T-helper 1 cell (primary cell): ENCODE results near the gene ZNF814.
A peak's percentile ranks its signal among the peaks of the same experiment; 100 is the strongest.
"Not testable (repeated sequence)": the region's sequence is repeated elsewhere in the genome, so short reads cannot be mapped to it uniquely, and the experiment has no call there.

ENCODE experiments used
- DNase-seq, 5 donors: peaks; one replicate each; pipeline ENCODE4 v3.0.0-alpha.2; 2012 to 2020
- total RNA-seq, 4 donors: gene quantifications; one replicate each; lab custom pipeline; 2026; lab: John Stamatoyannopoulos, UW

Gene ZNF814
- 15.3 to 40.8 (median 31.5) reads per million in 4 donors for total RNA-seq

DNA sequence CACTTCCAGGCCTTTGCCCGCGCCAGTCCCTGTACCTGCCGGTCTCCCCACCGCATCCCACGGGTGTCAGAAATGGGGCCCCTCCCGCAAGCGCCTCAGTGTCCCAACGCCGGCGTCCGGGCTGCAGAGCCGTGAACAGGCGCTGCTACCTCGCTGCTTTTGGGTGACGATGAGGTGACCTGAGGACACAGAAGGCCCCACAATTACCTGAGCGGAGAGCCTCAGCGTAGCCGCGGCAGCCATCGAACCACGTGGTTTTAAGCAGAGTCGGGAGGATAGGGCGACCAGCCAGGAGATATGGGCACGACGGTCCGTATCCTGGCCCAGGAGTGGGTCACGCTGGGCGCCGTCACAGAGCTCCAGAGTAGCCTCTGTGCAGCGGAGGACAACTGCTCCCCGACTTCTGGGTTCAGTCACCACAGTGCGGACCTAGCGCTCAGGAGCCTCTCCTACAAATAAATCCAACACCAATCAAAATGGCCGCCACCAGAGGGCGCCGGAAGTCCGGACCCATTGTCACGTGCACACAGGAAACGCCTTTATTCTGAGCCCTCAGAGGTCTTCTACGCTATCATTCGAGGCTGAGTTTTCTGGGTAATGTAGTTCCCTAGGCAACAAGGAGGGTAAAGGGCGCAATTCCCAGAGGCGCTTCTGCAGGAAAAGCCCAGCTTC lies at the start of gene ZNF814:
Gene ZNF814, minus strand, starts transcription at position 478 of the 672 bp plus-strand sequence. Its CDS starts 235 bp downstream, at position 243.
- peak; percentile 45 to 77 (median 64) for DNase-seq

DNA sequence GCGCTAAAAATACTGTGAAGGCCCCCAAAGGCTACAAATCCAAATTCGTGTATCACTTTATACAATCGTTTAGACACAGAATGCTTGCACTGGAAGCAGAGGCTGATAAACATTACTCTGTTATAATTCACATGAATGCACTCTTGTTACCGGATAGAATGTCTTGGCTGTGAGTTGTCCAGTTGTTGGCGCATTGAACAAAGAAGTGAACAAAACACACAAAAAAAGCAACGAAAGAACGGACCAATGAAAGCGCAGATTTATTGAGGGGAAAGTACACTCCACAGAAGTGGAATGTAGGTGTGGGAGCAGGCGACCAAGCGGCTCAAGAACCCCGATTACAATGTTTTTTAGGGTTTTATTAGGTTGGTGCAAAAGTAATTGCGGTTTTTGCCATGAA lies 46.9 kb upstream of the ZNF814 start:
- no peak for DNase-seq

DNA sequence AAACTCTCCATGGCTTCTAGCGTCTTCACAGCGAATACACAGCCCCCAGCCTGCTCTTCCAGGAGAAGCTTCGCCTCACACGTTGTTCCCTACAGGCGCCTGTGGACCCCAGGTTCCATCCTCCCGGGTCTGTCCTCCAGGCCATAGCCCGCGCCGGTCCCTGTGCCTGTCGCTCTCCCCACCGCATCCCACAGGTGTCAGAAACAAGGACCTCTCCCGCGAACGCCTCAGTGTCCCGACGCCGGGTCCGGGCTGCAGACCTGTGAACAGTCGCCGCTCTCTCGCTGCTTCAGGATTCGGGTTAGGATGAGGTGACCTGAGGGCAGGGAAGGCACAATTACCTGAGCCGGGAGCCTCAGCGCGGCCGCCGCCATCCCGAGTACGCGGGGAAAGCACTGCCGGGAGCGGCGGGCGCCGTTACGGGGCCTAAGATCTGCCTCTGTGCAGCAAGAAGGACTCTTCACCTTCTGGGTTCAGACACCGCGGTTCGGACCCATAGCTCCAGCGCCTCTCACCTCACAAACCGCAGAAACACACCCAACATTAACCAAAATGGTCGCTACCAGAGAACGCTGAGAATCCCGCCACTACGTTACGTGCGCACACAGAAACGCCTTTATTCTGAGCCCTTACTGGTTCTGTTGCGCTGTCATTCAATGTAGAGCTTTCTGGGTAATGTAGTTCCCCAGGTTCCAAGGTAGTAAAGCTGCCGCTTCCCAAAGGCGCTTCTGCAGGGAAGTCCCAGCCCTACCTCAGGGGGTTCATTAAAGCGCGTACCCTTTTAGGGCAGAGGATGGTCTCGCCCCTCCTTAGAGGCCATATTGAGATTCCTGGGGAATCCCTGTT lies 46.2 kb upstream of the ZNF814 start, which contains the start of gene ZNF418:
Gene ZNF418, minus strand, starts transcription at position 583 of the 846 bp plus-strand sequence. CDS start 1,580 bp downstream, outside the sequence.
- DNase-seq: peak in 4 of 5 donors; percentile 17 to 35 (median 30)

DNA sequence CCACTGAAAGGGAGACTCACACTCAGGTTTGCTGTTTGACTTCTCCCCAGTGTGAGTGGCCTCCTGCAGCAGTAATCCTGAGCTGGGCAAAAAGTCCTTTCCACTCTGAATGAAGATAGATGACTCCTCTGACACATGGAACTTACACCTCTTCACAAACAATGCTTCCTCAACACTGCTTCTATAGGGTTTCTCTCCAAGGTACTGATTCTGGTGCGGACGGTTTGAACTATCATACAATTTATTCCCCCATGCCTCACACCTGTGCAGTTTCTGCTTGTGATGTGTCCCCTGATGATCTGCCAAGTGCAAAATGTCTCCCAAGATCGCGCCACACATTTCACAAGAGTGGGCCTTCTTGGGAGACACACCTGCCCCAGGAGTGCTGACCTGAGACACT lies 38.8 kb upstream of the ZNF814 start:
- no peak for DNase-seq

DNA sequence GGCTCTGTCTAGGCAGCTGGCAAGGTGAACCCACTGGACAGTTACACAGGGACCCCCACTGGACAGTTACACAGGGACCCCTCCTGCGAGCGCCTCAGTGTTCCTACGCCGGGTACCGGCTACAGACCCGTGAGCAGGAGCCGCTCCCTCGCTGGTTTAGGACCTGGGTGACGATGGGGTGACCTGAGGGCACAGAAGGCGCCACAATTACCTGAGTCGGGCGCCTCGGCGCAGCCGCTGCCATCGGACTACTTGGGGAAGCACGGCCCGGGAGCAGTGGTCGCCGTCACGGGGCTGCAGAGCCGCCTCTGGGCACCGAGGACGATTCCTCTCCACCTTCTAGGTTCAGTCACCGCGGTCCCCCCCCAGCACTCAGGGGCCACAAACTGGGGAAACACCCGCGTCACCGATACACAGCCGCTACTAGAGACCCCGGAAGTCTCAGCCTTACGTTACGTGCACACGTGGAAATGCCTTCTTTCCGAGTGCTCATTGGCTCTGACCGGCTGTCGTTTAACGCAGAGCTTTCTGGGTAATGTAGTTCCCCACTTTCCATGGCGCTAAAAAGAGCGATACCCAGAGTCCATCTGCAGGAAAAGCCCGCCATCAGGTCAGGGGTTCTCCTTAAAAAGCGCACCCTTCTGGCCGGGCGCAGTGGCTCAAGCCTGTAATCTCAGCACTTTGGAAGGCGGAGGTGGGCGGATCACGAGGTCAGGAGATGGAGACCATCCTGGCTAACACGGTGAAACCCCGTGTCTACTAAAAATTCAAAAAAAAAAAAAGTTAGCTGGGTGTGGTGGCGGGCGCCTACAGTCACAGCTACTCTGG lies 27.5 kb upstream of the ZNF814 start, which contains the start of gene ZNF417:
Gene ZNF417, minus strand, starts transcription at position 425 of the 828 bp plus-strand sequence. Its CDS starts 181 bp downstream, at position 244.
- peak; percentile 71 to 91 (median 83) for DNase-seq

DNA sequence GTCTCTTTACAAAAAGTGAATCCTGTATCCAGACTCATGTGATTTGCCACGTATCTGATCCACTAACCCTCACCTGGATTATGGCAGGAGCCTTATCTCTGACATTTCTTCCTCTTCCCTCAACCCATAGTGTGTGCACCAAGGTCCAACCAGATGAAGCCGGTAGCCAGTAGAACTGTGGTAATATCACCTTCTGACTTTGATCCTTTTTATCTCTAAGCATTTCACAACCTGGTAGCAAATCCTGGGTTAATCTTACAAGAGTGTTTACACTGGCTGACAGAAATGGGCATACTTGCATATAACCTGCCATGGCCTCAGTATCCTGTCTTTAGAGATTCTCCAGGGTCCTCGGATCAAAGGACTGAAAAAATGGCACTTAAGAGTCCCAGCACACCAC lies 25.7 kb upstream of the ZNF814 start:
- no peak for DNase-seq

DNA sequence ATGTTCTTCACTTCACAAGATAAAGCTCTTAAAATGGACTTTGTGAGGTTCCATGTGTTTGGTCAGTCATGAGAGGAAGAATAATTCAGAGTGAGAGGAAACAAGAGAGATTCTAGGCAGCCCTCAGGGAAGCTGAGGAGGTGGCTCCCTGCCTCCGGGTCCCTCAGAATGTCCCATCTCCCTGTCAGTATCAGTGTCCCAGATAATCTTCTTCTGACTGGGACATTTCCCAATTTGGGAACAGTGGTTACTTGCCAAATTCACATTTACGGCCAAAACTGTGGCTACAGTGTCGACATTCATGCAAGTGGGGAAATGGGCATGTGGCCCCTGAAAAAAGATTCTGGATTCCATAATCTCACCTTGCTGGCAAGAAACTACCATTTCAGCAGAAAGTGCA lies 18.6 kb upstream of the ZNF814 start:
- no peak for DNase-seq

DNA sequence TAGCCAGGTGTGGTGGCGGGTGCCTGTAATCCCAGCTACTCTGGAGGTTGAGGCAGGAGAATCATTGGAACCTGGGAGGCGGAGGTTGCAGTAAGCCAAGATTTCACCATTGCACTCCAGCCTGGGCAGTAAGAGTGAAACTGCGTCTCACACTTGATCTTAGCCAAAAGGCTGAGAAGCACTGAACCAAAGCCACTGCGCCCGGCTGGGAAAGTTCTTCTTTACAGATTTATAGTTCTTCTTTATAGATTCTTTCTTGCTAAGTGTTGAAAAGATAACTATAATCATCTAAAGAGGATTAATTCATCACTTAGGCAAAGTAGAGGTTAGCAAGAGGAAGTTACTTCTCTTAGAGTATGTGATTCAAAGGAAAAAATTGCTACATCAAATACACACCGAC lies 16.4 kb upstream of the ZNF814 start:
- DNase-seq: no peak

DNA sequence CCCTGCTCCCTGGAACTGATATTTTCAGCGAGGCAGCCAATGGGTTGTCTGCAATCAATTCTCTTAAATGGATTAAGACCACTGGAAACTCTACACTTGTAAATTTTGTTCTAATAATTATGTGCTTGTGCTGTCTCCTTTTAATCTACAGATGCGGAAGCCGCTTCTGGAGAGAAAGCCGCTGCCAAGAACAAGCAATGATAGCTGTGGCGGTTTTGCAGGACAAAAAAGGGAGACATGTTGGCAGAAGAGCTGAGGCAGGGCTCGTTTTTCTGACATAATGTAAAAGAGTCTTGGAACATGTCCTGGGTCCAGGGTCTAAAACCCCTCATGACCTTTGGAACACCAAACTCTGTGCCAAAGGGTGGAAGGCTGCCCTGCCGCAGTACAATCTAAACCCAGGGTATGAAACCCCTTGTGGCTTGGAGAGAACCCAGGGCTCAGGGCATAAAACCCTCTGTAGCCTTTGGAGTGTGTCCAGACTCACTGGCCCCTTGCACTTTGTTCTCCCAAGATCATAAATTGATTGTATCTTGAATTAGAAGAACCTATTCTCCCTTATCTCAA lies 14.9 kb upstream of the ZNF814 start:
- no peak for DNase-seq

DNA sequence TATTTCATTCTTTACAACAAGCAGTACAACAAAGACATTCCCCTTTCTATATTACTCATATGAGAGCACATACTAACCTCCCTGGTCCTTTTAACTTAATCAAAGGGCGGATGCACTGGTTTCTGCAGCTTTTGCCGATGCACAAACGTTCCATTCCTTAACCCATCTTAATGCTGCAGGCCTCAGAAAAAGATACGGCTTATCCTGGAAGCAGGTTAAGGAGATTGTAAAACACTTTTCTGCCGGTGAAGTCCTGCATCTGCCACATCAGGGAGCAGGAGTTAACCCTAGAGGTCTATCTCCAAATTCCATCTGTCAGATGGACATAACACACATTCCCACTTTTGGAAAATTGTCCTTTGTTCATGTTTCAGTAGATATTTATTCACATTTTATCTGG lies 11.5 kb upstream of the ZNF814 start:
- DNase-seq: no peak

DNA sequence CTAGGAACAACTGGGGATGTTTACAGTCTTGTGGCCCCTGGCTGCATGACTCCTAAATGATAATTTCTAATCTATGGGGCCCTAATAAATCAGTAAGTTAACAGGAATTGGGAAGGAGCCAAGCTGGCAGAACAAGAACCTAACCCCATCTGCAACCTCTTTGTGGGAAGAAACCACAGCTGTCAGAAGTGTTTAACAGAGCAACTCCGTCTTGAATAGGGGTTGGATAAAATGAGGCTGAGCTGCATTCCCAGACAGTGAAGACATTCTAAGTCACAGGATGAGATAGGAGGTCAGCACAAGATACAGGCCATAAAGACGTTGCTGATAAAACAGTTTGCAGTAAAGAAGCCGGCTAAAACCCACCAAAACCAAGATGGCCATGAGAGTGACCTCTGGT lies 1.9 kb upstream of the ZNF814 start:
- DNase-seq: not testable (repeated sequence)

DNA sequence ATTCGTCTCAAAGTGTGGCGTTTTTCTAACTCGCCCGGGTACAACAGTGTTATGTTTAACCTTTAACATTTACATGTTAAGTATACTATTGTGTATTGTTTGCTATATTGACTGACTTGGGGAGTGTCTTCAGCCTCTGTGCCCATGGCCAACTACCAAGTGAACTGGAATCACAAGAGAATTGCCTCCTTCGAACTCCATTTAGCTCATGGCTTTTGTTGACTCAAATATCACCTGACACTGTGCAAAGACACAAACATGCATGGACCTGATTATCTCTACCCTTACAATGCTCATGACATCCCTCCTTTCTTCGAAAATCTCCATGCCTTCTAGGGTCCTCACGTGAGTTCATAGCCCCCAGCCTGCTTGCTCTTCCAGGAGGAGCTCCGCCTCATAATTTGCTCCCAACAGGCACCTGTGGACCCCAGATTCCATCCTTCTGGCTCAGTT lies 704 bp downstream of the ZNF814 start:
- DNase-seq: no peak

DNA sequence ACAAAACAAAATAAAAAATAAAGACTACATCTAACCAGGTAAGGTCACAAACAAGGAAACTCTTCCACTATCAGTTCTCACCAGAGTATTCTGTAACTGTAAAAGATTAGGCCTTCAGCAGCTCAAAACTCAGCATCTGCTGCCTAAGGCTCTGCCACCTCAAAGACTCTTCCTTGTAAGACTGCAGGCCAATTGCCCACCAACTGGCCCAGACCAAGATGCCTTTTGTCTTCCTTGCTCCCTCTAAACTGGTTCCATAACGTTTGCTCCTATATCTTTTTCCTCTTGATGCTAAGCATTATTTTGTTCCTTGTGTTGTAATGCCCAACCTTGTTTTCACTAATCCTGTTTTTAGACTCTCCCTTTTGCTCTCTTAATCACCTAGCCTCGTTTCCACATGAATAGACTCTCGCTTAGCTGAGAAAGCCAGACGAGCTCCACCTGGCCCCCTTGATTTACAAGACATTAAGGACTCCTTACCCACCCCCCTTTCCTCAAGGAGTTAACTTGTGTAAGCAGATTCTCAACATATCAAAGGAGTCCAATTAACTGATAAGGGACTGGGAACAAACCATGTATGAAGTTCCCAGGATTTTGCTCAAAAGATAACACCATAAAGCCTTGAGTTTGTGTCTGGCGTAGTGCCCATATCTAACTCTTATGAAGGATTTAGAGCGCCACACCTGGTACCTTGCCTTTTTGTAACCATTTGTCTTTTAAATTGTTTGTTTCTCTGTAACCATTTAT lies 1.5 kb downstream of the ZNF814 start:
- no peak for DNase-seq

DNA sequence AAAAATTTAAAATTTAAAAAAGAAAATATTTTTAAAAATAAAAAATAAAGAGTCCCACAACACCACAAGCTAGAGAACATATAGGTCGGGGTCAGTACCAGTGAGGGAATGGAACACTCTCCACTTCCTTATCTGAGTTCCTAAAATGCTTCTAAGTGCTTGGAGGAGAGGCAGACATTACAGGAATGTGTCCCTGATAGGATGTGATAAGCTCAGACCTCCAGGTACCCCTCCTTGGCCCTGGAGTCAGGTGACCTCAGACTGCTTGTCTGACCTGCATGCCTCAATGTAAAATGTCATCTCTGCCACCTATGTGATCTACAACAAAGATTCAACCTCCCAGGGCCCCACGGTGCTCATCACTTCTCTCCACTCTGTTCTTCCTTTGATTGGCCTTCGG lies 2.8 kb downstream of the ZNF814 start:
- no peak for DNase-seq

DNA sequence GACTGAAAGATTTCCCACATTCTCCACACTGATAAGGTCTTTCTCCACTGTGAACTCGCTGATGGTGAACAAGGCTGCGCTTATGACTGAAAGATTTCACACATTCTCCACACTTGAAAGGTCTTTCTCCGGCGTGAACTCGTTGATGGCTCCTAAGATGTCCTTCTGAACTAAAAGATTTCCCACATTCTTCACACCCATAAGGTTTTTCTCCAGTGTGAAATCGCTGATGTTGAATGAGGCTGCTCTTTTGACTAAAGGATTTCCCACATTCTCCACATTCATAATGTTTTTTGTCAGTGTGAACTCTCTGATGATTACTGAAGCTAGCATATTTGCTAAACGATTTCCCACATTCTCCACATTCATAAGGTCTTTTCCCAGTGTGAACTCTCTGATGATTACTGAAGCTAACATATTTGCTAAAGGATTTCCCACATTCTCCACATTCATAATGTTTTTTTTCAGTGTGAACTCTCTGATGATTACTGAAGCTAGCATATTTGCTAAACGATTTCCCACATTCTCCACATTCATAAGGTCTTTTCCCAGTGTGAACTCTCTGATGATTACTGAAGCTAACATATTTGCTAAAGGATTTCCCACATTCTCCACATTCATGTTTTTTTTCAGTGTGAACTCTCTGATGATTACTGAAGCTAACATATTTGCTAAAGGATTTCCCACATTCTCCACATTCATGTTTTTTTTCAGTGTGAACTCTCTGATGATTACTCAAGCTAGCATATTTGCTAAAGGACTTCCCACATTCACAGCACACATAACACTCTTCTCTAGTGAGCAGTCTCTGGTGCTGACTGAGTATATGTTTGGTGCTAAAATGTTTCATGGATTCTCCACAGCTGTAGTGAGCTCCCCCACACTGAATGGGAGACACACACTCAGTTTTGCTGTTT lies 14.7 kb downstream of the ZNF814 start:
- not testable (repeated sequence) for DNase-seq

DNA sequence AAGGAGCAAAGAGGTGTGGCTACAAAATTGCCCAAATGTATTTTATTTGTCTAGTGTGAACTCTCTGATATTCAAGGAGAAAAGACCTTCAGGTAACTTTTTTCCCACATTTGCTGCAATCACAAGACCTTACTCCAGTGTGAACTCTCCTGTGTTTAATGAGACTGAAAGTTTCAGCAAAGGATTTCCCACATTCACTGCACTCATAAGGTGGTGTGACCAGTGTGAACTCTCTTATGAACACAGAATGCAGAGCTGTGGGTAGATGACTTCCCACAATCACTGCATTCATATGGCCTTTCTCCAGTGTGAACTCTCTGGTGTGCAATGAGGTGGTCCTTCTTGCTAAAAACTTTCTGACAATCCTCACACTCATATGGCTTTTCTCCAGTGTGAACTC lies 16.4 kb downstream of the ZNF814 start:
- DNase-seq: no peak

DNA sequence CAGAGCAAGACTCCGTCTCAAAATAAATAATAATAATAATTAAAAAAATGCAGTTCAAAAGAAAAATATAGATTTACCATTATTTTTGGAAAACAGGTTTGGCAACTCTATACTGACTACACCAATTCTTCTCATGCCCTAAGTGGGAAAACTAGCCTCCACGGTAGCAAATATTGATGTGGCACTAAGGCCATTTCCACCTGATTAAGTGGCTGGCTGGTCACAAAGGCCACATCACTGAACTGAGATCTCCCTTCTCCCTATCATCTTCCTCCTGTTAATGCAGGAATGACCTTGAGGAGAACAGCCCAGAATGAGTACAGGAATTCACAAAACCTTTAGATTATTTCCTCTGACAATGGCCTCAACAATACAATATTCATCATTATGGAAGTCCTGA lies 18.6 kb downstream of the ZNF814 start:
- DNase-seq: no peak

DNA sequence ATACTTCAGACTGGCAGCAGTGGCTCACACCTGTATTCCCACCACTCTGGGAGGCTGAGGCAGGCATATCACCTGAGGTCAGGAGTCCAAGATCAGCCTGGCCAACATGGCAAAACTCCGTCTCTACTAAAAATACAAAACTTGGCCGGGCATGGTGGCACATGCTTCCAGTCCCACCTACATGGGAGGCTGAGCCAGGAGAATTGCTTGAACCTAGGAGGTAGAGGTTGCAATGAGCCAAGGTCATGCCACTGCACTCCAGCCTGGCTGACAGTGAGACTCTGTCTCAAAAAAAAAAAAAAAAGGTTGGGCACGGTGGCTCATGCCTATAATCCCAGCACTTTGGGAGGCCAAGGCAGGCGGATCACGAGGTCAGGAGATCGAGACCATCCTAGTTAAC lies 19.2 kb downstream of the ZNF814 start:
- DNase-seq: not testable (repeated sequence)

DNA sequence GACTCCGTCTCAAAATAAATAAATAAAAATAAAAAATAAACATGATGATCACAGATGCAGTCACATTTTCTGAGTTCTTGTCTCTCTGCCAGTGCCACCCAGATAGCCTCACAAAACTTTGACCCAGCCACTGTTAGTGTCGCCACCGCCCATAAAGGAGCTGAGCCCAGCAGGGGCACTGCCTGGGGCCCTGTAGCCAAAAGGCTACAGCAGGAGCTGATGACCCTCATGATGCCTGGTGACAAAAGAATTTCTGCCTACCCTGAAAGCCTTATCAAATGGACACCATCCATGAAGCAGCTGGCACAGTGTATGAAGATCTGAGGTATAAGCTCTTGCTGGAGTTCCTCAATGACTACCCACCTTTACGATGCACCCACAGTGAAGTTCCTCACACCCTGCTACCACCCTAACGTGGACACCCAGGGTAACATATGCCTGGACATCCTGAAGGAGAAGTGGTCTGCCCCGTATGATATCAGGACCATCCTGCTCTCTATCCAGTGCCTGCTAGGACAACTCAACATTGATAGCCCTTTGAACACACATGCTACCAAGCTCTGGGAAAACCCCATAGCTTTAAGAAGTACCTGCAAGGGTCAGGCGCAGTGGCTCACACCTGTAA lies 20.9 kb downstream of the ZNF814 start:
- DNase-seq: no peak

DNA sequence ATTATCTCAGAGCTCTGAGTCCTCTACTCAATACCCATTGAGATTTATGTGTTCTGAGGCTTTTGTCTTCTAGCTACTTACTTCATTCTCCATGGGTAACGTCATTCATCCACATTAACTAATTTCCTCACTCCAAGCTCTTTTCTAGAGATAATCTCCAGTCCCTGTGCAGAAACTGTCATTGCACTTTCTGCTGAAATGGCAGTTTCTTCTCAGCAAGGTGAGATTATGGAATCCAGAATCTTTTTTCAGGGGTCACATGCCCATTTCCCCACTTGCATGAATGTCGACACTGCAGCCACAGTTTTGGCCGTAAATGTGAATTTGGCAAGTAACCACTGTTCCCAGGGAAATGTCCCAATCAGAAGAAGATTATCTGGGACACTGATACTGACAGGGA lies 26.5 kb downstream of the ZNF814 start:
- not testable (repeated sequence) for DNase-seq
